ENCODE data around the gene SLC25A17. TPM values are rescaled to one million over a fixed set of nuclear protein-coding genes. Genes with fewer than 3 reads are reported as not detected.

SLC25A17 gene
- polyA plus RNA-seq, 1 donor (not counting 4 experiments of a cell fraction or from before 2014, with no cell fraction given) = 40.0 TPM

DNA sequence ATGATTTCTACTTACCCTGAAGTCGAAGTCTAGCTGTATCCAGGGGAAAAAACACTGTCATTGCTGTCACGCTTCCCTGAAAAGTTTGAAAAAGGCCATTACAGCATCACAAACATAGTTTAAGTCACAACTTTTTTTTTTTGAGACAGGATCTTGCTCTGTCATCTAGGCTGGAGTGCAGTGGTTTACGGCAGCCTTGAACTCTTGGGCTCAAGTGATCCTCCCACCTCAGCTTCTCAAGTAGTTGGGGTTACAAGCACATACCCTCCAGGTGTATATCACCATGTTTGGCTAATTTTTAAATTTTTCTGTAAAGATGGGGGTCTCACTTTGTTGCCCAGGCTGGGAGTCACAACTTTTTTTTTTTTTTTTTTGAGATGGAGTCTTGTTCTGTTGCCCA, 20.1 kb downstream of the SLC25A17 start:
- H3K9me1 ChIP-seq (ENCODE audit: control insufficient read depth, extremely low read depth, insufficient read depth, low read length) = no peaks in the 10 kb centered on the region
- no peak overlapping the region for H2AFZ ChIP-seq (ENCODE audit: control insufficient read depth, low read length)
- H3K36me3 ChIP-seq (ENCODE audit: control insufficient read depth in 2 of 2, extremely low read depth in 1 of 2, insufficient read depth in 2 of 2, low read length in 2 of 2) = peaks cover 4 to 7% of the 10 kb centered on the region in 2 experiments
- H3K4me2 ChIP-seq (ENCODE audit: control insufficient read depth, extremely low read depth, insufficient read depth, low read depth, low read length) = no peak overlapping the region
- TF ChIP-seq, protein P1, sequence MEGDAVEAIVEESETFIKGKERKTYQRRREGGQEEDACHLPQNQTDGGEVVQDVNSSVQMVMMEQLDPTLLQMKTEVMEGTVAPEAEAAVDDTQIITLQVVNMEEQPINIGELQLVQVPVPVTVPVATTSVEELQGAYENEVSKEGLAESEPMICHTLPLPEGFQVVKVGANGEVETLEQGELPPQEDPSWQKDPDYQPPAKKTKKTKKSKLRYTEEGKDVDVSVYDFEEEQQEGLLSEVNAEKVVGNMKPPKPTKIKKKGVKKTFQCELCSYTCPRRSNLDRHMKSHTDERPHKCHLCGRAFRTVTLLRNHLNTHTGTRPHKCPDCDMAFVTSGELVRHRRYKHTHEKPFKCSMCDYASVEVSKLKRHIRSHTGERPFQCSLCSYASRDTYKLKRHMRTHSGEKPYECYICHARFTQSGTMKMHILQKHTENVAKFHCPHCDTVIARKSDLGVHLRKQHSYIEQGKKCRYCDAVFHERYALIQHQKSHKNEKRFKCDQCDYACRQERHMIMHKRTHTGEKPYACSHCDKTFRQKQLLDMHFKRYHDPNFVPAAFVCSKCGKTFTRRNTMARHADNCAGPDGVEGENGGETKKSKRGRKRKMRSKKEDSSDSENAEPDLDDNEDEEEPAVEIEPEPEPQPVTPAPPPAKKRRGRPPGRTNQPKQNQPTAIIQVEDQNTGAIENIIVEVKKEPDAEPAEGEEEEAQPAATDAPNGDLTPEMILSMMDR (optimal IDR thresholded peaks at IDR 0.05 in 1 of 3, IDR thresholded peaks at IDR 0.05 in 1 of 3, conservative IDR thresholded peaks at IDR 0.05 in 1 of 3; ENCODE audit: extremely low read depth in 1 of 3, insufficient read depth in 2 of 3, low read length in 3 of 3) = no peak
- TF ChIP-seq EZH2 (IDR thresholded peaks at IDR 0.05; ENCODE audit: low read length) = no peak
- H4K20me1 ChIP-seq (ENCODE audit: control insufficient read depth, extremely low read depth, insufficient read depth, low read length) = no peaks in the 10 kb centered on the region
- peaks cover 3% of the 10 kb centered on the region for H3K4me1 ChIP-seq (ENCODE audit: control insufficient read depth, extremely low read depth, insufficient read depth, low read length)
- DNase-seq (ENCODE audit: low read depth, low spot score) (no peak), FAIRE-seq (no peak)
- no peaks in the 10 kb centered on the region for H3K27me3 ChIP-seq (ENCODE audit: control insufficient read depth, extremely low read depth, insufficient read depth, low read length)
- no peak overlapping the region for H3K9ac ChIP-seq (ENCODE audit: control insufficient read depth, extremely low read depth, insufficient read depth, low read length)
- dilution Hi-C loops (cut with MboI; ENCODE audit: extremely low pct_ligation_motif_present, low sequenced_read_pairs) = no loop called here
- H3K4me3 ChIP-seq (ENCODE audit: control insufficient read depth in 2 of 3, extremely low read depth in 1 of 3, insufficient read depth in 2 of 3, low read depth in 1 of 3, low read length in 3 of 3) = no peak overlapping the region
- no peaks in the 10 kb centered on the region for H3K9me3 ChIP-seq (ENCODE audit: control insufficient read depth, low read depth, low read length)
- no peak overlapping the region for H3K27ac ChIP-seq (ENCODE audit: control insufficient read depth, insufficient read depth, low read length)
- H3K79me2 ChIP-seq (ENCODE audit: control insufficient read depth, insufficient read depth, low read length) = no peaks in the 10 kb centered on the region

DNA sequence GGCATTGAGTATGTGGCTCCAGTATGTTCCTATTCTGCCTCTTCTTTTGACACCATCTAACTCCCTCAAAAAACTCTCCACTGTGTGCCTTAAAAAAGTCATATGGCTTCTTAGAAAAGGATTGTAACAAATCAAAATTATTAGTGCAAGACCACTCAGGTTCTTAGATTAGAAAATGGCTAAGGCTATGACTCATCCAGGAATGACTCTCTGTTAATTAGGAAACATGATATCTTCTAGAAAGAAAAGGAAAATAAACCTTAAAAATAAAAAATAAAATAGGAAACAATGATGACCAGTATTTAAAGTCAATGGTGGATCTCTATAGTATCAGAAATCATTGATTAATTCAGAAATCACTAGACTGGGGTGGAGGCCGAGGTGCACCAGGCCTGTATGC, 21.7 kb downstream of the SLC25A17 start:
- peaks cover 3% of the 10 kb centered on the region for H3K4me1 ChIP-seq (ENCODE audit: control insufficient read depth, extremely low read depth, insufficient read depth, low read length)
- dilution Hi-C loops (cut with MboI; ENCODE audit: extremely low pct_ligation_motif_present, low sequenced_read_pairs) = no loop called here
- H3K4me3 ChIP-seq (ENCODE audit: control insufficient read depth in 2 of 3, extremely low read depth in 1 of 3, insufficient read depth in 2 of 3, low read depth in 1 of 3, low read length in 3 of 3) = no peak overlapping the region
- H3K27ac ChIP-seq (ENCODE audit: control insufficient read depth, insufficient read depth, low read length) = no peak overlapping the region
- peaks cover 6 to 8% of the 10 kb centered on the region in 2 experiments for H3K36me3 ChIP-seq (ENCODE audit: control insufficient read depth in 2 of 2, extremely low read depth in 1 of 2, insufficient read depth in 2 of 2, low read length in 2 of 2)
- H3K9me1 ChIP-seq (ENCODE audit: control insufficient read depth, extremely low read depth, insufficient read depth, low read length) = no peaks in the 10 kb centered on the region
- H3K79me2 ChIP-seq (ENCODE audit: control insufficient read depth, insufficient read depth, low read length) = no peaks in the 10 kb centered on the region
- H3K9ac ChIP-seq (ENCODE audit: control insufficient read depth, extremely low read depth, insufficient read depth, low read length) = no peak overlapping the region
- TF ChIP-seq, protein P1 (optimal IDR thresholded peaks at IDR 0.05 in 1 of 3, IDR thresholded peaks at IDR 0.05 in 1 of 3, conservative IDR thresholded peaks at IDR 0.05 in 1 of 3; ENCODE audit: extremely low read depth in 1 of 3, insufficient read depth in 2 of 3, low read length in 3 of 3) = no peak
- no peak for TF ChIP-seq EZH2 (IDR thresholded peaks at IDR 0.05; ENCODE audit: low read length)
- DNase-seq (ENCODE audit: low read depth, low spot score) (no peak), FAIRE-seq (no peak)
- no peak overlapping the region for H3K4me2 ChIP-seq (ENCODE audit: control insufficient read depth, extremely low read depth, insufficient read depth, low read depth, low read length)
- H3K9me3 ChIP-seq (ENCODE audit: control insufficient read depth, low read depth, low read length) = no peaks in the 10 kb centered on the region
- no peaks in the 10 kb centered on the region for H4K20me1 ChIP-seq (ENCODE audit: control insufficient read depth, extremely low read depth, insufficient read depth, low read length)
- H2AFZ ChIP-seq (ENCODE audit: control insufficient read depth, low read length) = no peak overlapping the region
- no peaks in the 10 kb centered on the region for H3K27me3 ChIP-seq (ENCODE audit: control insufficient read depth, extremely low read depth, insufficient read depth, low read length)
